Measurements from ENCODE around the gene TTLL12.
"Not testable (repeated sequence)": the region's sequence is repeated elsewhere in the genome, so short reads cannot be mapped to it uniquely, and the experiment has no call there.

The TTLL12 gene

GRCh38 chr22:43152003-43152356, 35.0 kb downstream of the TTLL12 start:
- no peak for DNase-seq

- DNase-seq, result no peak
These were observed 35.5 kb downstream of the TTLL12 start, which contains the start of gene TSPO for GRCh38 chr22:43151251-43152002. Gene TSPO, plus strand, starts transcription at chr22:43151559. Its CDS starts 7,680 bp downstream, at chr22:43159239.

- DNase-seq, result no peak
These were observed 36.2 kb downstream of the TTLL12 start for GRCh38 chr22:43150731-43151206.

GRCh38 chr22:43148581-43148980, 38.4 kb downstream of the TTLL12 start:
- no peak for DNase-seq

- no peak for DNase-seq
These were observed 39.1 kb downstream of the TTLL12 start for GRCh38 chr22:43147821-43148220.

- DNase-seq, result not testable (repeated sequence)
These were observed 40.6 kb downstream of the TTLL12 start for GRCh38 chr22:43146332-43146731.

GRCh38 chr22:43145371-43145770, 41.6 kb downstream of the TTLL12 start:
- not testable (repeated sequence) for DNase-seq

GRCh38 chr22:43144949-43145348, 42.0 kb downstream of the TTLL12 start:
- no peak for DNase-seq

GRCh38 chr22:43142880-43143562, 43.9 kb downstream of the TTLL12 start, which contains the start of gene MCAT:
Gene MCAT, minus strand, starts transcription at chr22:43143398. Its CDS starts 50 bp downstream, at chr22:43143348.
- no peak for DNase-seq

GRCh38 chr22:43136801-43137200, 50.1 kb downstream of the TTLL12 start:
- no peak for DNase-seq

- no peak for DNase-seq
These were observed 50.7 kb downstream of the TTLL12 start for GRCh38 chr22:43136255-43136654.

GRCh38 chr22:43135565-43135964, 51.4 kb downstream of the TTLL12 start:
- no peak for DNase-seq

GRCh38 chr22:43134553-43134952, 52.4 kb downstream of the TTLL12 start:
- DNase-seq, result no peak

- no peak for DNase-seq
These were observed 53.5 kb downstream of the TTLL12 start for GRCh38 chr22:43133401-43133800.

- DNase-seq, result no peak
These were observed 55.0 kb downstream of the TTLL12 start for GRCh38 chr22:43131773-43132501.

- DNase-seq, result no peak
These were observed 57.2 kb downstream of the TTLL12 start for GRCh38 chr22:43129426-43130425.

- no peak for DNase-seq
These were observed 58.0 kb downstream of the TTLL12 start for GRCh38 chr22:43128928-43129424.

- DNase-seq, result no peak
These were observed 58.8 kb downstream of the TTLL12 start for GRCh38 chr22:43128116-43128515.

GRCh38 chr22:43127166-43127908, 59.6 kb downstream of the TTLL12 start:
- no peak for DNase-seq

- DNase-seq, result no peak
These were observed 60.3 kb downstream of the TTLL12 start for GRCh38 chr22:43126501-43127165.
